SH-SY5Y (cell line): ENCODE data around the gene PHETA2.

Source experiments
- GATA2 ChIP-seq: IDR thresholded peaks from 2 replicates; pipeline ENCODE4 v1.6.1; 2011; ENCODE audit warnings: mild to moderate bottlenecking, low read depth, low read length
- GATA3 ChIP-seq: IDR thresholded peaks from 2 replicates; pipeline ENCODE4 v1.6.1; 2011; ENCODE audit warnings: low read depth, mild to moderate bottlenecking, low read length, moderate library complexity

Gene PHETA2

GRCh38 chr22:42114721-42115120 lies 40.7 kb downstream of the PHETA2 start:
- TF ChIP-seq GATA2 (no peak), GATA3 (no peak)

DNA sequence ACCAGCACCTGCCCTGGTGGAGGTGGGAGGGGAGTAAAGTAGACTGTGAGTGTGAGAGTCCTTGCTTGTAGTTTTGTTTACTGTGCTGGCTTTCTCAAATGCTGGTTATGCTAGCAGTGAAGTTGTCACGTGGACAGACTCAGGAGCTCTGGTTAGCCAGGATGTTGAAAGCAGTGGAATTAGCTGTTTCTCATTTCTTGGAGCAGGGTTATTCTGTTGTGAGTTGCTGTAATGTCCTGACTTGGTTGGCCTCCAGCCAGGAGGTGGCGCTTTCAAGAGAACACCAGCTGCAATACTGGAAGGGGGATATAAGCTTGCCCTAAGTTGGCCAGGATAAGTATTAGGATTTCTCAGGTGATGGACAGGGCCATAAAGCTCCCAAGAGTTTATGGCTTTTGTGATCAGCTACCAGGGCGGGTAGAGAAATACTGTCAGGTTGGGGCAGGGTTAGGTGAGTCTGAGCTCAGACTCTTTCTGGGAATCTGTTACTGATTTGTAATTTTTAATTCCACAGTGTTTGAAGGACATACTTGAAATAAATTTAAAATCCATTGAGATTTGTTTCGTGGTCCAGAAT lies 42.9 kb downstream of the PHETA2 start:
- TF ChIP-seq GATA2, result no peak
- no peak for TF ChIP-seq GATA3

GRCh38 chr22:42127606-42128005 lies 53.6 kb downstream of the PHETA2 start:
- TF ChIP-seq GATA3 (no peak), GATA2 (no peak)
